NCI-H2107 (cell line): ENCODE data around the gene ST3GAL5.
"Not testable (repeated sequence)": the region's sequence is repeated elsewhere in the genome, so short reads cannot be mapped to it uniquely, and the experiment has no call there.

ENCODE experiments used
- DNase-seq: peaks from one replicate; lab custom pipeline; 2025; lab: John Stamatoyannopoulos, UW

The ST3GAL5 gene

DNA sequence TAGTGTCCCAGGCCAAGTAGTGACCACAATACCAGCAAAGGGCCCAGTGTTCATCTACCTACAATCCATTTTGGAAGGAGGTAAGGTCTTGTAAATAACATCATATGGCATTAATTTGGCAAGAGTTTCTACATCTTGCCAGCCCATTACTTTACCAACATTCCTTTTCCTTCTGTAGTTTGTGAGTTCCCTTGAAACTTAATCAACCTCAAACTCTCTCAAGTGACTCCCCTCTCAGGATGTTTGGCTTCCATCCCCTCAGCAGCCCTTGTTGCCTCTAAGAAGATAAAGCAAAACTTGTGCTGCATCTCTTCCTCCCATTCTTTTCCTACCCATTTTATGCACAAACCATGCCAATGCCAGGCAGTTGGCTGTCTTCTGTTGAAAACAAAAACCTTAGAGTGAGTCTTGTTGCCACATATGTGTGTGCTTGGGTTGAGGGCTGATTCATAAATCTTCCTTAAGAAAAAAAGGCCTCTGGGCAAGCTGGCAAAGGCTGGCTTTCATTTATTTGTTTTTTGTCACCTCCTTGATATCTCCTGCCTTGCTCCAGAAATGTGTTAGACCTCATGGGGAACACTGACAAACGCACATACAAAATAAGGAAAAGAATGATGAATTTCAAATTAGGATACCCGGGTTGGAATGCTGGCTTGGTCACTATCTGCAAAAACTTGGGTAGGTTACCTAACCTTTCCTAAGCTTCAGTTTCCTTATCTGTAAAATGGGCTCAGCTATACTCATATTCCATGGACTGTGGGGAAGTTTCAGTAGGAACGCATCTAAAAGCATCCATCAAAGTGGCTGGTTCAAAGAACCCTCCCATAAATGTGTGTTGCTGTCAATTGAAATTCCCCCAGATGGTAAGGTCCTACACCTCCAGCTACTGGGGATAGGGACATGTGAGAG, 29.4 kb upstream of the ST3GAL5 start:
- DNase-seq, result no peak

DNA sequence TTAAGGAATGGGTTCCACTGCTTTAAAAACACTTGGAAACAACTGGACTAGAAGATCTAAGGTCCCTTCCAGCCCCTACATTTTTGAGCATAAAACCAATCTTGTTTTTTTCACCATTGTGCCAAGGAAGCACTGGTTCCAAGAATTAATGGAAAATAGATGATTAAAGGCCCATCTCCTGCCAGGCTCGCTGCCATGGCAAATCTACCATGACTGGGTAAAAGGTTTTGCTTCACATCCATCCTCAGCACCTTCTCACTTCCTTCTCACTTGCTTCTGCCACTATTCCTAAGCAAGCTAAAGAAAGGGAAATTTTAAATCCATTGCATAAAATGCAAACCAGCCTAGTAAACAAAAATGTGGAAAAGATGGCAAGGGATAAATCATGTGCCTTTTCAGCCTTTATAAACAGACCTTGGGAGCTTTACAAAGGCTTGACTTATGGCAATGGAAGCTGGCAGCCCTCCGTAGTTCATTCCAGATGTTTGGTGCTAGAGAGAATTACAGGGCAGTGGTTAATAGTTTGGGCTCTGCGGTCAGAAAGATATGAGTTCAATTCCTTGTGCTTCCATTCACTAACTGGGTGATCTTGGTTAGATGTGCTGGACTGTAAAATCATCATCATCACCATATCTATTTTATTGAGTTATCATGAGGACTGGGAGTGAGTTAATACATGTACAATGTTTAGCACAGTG, 27.0 kb upstream of the ST3GAL5 start:
- no peak for DNase-seq

DNA sequence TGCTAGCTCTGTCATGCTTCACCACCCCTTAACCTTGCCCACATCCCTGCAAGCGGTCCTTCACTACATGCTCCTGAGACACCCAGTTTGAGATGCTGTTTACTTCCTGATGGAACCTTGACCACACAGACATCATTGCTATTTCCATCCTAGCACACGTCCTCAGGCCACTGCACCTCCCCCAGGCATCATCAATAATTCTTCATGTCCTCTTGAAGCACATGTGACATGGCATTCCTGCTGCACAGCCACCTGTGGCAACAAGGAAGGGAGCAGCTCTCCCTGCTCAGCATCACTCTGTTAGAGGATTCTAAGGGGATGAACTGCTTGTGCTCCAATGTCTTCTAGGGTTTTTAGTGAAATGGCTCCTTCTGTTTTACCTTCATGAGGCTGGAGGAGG, 26.1 kb upstream of the ST3GAL5 start:
- no peak for DNase-seq

DNA sequence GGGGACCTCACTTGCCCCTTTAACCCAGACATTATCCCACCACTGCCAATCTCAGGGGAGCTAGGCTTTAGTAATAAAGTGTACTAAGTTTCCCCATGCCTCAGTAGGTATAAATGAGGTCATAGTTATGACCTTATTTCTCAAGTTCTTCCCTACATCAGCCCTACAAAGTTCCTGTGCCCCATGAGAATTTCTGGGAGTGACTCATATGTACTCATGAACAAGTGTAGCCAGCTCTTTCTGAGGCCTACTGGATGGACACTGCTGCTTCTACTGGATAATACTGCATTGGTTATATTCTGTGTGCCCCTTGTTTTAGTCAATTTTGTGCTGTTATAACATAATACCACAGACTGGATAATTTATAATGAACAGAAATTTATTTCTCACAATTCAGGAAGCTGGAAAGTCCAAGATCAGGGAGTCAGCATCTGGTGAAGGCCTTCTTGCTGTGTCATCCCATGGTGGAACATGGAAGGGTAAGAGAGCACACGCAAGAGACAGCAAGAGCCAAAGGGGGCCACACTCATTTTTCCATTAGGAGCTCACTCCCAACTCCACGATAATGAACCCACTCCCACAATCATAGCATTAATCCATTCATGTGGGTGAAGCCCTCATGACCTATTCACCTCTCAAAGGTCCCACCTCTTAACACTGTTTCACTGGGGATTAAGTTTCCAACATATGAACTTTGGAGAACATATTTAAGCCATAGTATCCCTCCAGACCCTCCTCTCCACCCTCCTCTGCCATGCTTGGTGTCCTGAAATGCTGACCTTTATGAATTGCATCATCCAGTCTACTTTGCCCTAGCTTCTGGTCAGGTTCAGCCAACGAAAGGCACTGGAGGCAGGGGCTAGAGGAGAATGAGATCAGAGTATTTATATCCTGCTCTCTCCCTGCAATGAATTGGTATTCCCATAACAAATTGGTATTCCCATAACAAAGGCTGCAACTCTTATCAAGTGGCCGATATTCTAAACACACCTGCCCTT, 25.4 kb upstream of the ST3GAL5 start:
- no peak for DNase-seq

GRCh38 chr2:85911814-85912692, 23.3 kb upstream of the ST3GAL5 start:
- no peak for DNase-seq

DNA sequence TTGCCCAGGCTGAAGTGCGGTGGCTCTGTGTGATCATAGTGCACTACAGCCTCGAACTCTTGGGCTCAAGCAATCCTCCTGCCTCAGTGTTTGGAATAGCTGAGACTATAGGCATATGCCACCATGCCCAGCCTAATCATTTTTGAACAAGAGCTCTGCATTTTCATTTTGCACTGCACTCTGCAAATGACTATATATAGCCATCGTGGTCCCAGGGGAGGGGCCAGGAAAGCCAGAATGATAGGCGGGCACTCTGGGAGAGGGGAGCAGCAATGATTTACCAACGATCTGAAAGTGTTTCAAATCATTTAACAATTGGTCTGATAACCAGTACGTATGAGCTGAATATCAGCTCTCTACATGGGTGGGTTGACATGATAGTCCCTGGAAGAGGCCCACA, 22.3 kb upstream of the ST3GAL5 start:
- DNase-seq, result no peak

GRCh38 chr2:85909005-85909404, 20.2 kb upstream of the ST3GAL5 start:
- no peak for DNase-seq

- DNase-seq, result no peak
Observed at GRCh38 chr2:85908506-85908905, 19.7 kb upstream of the ST3GAL5 start.

DNA sequence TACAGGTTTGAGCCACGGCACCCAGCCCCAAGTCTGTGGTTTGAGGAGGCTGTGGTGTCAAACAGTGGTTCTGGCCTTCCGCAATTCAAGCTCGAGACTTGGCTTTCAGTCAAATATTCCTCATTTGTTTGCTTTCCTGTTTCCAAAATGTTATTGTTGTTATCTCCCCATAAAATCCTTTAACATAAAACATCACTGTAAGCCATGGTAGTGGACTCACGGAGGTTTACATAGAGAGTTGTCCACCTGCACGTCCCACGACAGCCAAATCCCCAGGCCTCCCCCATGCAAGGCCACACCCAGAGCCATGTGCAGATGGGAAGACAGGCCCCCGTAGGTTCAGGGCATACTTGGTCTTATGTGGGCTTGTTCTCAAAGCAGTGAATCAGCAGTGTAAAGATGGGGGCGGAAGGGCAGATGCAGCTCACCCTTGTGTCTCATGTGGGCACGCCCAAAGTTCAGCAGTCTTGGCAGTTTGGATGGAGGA, 18.9 kb upstream of the ST3GAL5 start:
- no peak for DNase-seq

GRCh38 chr2:85906748-85907147, 18.0 kb upstream of the ST3GAL5 start:
- DNase-seq, result no peak

GRCh38 chr2:85905891-85906290, 17.1 kb upstream of the ST3GAL5 start:
- no peak for DNase-seq

DNA sequence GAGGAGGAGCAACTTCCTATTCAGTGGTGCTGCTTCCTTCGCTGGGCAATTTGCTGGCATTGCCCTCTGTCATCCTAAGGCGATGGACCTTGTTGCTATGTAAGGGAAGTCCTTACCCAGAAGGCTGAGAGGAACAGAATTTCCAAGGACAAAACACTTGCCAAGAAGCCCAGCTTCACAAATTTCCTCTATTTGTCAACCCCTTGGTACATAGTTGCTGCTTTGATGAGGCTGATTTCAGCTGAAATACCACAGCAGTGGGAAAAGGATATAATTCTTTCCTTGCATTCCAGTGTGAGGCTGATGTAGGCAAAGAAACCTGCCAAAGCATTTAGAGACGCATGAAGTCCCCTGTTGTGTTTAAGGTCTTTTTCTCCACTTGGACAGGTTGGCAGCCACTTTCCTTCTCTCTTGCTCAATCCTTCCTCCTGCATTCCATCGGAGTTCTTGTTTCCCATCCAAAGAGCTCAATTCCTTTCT, 16.4 kb upstream of the ST3GAL5 start:
- no peak for DNase-seq

- no peak for DNase-seq
Observed at GRCh38 chr2:85903849-85904248, 15.1 kb upstream of the ST3GAL5 start.

DNA sequence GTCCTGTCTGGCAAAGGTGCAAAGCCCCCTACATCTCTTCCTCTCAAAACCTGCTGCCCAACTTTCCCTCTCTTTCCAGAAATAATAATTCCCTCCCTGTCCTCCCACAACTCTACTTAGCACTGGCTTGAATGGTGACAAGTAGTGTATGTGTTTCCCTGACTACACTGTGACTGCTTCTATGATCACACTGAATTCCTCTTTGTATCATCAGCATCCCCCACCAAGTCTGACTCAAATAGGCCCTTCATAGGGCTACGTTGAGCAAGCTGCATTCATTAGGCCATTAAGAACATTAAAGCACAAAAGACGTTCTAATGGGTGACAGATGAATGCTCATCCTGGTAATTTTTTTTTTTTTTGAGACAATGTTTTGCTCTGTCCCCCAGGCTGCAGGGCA, 13.7 kb upstream of the ST3GAL5 start:
- DNase-seq, result no peak

DNA sequence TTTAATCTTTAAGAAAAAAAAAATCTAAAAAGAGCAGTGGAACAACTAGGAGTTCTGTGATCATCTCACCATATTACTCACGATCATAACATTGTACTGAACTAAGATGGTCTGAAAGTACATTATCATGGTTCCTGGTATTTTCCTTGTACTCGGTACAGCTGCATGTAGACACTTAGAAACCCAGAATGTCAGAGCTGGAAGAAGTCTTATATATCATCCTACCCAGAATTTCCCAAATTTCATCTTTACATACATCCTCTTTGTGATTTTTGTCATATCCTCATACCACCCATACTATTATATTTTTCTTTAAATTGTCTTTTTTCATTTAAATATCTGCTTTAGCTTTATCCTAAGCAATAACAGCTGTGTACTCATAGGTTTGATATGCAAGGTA, 12.4 kb upstream of the ST3GAL5 start:
- DNase-seq, result no peak

GRCh38 chr2:85900366-85900765, 11.6 kb upstream of the ST3GAL5 start:
- DNase-seq, result no peak

DNA sequence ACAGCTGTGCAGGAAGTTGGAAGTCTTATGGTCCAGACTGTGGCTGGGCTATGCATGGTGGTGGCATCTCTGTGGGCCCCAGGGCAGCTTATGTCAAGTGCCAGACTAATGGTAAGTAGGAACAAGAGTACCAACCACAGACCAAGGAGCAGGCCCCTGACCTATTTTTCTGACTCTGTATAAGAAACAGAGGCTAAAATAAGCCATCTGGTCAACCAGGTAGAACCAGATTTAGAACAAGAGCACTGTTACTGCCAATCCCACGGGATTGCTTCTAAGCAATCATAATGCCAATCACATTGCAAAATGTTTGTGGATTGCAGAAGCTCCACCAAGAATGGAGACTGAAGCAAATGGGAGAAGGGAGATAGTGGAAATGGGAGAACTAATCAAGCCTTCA, 11.1 kb upstream of the ST3GAL5 start:
- DNase-seq, result no peak

DNA sequence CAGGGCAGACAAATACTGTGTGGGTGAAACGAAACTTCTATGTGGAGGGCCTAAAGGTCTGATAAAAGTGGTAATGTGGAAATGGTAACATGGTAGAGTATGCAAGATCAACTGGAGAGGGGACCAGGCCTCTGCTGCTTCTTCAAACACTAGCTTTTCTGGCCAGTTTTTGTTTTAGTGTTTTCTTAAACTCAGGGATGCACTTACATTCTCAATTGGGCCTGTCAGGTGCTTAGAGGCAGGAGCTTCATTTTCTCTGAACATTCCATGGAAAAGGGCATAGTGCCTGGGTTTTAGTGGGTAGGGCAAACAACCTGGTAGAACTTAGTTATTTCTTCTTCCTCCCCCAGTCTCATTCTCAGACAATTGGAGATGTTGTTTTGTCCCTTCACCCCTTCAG, 10.5 kb upstream of the ST3GAL5 start:
- DNase-seq, result no peak

GRCh38 chr2:85898881-85899280, 10.1 kb upstream of the ST3GAL5 start:
- no peak for DNase-seq

DNA sequence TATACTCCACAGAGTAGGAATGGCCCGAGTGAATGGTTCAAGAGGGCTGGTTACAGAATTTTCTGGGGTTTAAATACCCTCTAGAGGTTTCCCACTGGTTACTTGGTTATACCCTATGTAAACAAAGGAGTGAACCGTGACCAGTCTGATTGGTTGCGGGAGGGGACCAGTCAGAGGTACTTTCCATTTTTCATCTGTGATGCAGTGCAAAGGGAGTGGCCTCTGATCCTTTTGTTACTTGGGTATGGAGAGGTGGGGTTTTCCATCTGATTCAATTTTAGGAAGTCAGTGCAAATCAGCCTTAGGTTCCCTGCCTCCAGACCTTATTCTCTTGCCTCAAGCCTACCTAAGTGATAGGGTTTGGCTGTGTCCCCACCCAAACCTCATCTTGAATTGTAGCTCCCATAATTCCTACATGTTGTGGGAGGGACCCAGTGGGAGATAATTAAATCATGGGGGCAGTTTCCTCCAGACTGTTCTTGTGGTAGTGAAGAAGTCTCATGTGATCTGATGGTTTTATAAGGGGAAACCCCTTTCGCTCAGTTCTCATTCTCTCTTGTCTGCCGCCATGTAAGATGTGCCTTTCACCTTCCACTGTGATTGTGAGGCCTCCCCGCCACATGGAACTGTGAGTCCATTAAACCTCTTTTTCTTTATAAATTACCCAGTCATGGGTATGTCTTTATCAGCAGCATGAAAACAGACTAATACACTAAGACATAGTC, 5.9 kb upstream of the ST3GAL5 start:
- DNase-seq, result not testable (repeated sequence)
